Activated CD8-positive, alpha-beta T cell treated with anti-CD3 and anti-CD28 coated beads, Interleukin-2, amount 10 ng/mL, durations not matched to agents 7 days and 5 days (primary cell): Measurements from ENCODE around the gene NMT1. TPM values are rescaled to one million over a fixed set of nuclear protein-coding genes. Genes with fewer than 3 reads are reported as not detected.

Experiments
- ATAC-seq: fragments of 150-1000 bp; cut with Tn5 transposase; one replicate; pipeline ENCODE4 v1.10.0; 2021; ENCODE audit warnings: moderate library complexity
- CTCF ChIA-PET: fragments of 350-600 bp; sonication (Branson Sonifier 250); formaldehyde crosslinking; loops from one replicate; lab custom pipeline; 2021; ENCODE audit warnings: antibody characterized with exemption; lab: Charles Lee
- POLR2A ChIA-PET: fragments of 350-600 bp; sonication (Branson Sonifier 250); formaldehyde crosslinking; loops from one replicate; lab custom pipeline; 2021; ENCODE audit warnings: antibody characterized with exemption; lab: Charles Lee
- DNase-seq: peaks from one replicate; pipeline ENCODE4 v3.0.0-alpha.2; 2020
- H3K27ac Mint-ChIP-seq: one replicate; pipeline ENCODE4 v1.8.0; 2021; ENCODE audit warnings: mild to moderate bottlenecking, mixed read lengths
- H3K27me3 Mint-ChIP-seq: one replicate; pipeline ENCODE4 v1.8.0; 2021; ENCODE audit warnings: low read depth, mixed read lengths
- H3K36me3 Mint-ChIP-seq: one replicate; pipeline ENCODE4 v1.8.0; 2021; ENCODE audit warnings: low read depth, mixed read lengths
- H3K4me1 Mint-ChIP-seq: one replicate; pipeline ENCODE4 v1.8.0; 2021; ENCODE audit warnings: low read depth, mixed read lengths
- H3K4me3 Mint-ChIP-seq: one replicate; pipeline ENCODE4 v1.8.0; 2021; ENCODE audit warnings: mild to moderate bottlenecking, mixed read lengths
- H3K9me3 Mint-ChIP-seq: one replicate; pipeline ENCODE4 v1.8.0; 2022; ENCODE audit warnings: mixed read lengths; ENCODE audit not compliant: insufficient read depth
- total RNA-seq, 2 experiments: library from RNA; stranded (reverse); gene quantifications; one replicate each; pipeline ENCODE4 v1.2.3, GENCODE V29; 2021

NMT1 gene
- total RNA-seq, 2 experiments from 2014 or later: 125 to 143 TPM

GRCh38 chr17:45106582-45106981 lies 45.5 kb downstream of the NMT1 start:
- no peaks in the 10 kb centered on the region for H3K27me3 Mint-ChIP-seq
- no peaks in the 10 kb centered on the region for H3K9me3 Mint-ChIP-seq
- H3K4me1 Mint-ChIP-seq: no peaks in the 10 kb centered on the region
- no peak overlapping the region for H3K4me3 Mint-ChIP-seq
- peaks cover 43% of the 10 kb centered on the region for H3K36me3 Mint-ChIP-seq
- POLR2A ChIA-PET: interaction anchor here (1.4 kb wide), 1 partner anchor 12 kb away, joined by 3 read pairs; no protein-coding TSS in a partner anchor
- ATAC-seq (no peak), DNase-seq (no peak)
- CTCF ChIA-PET: interaction anchor here (1.1 kb wide), 1 partner anchor 29 kb away, joined by 3 read pairs; the partner anchor contains the start of gene ACBD4
- H3K27ac Mint-ChIP-seq: no peak overlapping the region

- Mint-ChIP-seq H3K4me3 (no peak overlapping the region), H3K27me3 (no peaks in the 10 kb centered on the region), H3K36me3 (peaks cover 37% of the 10 kb centered on the region), H3K4me1 (no peaks in the 10 kb centered on the region), H3K27ac (no peak overlapping the region), H3K9me3 (no peaks in the 10 kb centered on the region)
- no peak for DNase-seq
- CTCF ChIA-PET: interaction anchor here (1.3 to 3.2 kb wide), 4 partner anchors 8 to 229 kb away, joined by 3 to 12 read pairs (median 4); partner anchors contain the start of gene ACBD4
- ATAC-seq: no peak
- POLR2A ChIA-PET: no interaction called here
These were observed 46.3 kb downstream of the NMT1 start for GRCh38 chr17:45107293-45108010.

GRCh38 chr17:45108051-45108450 lies 46.9 kb downstream of the NMT1 start:
- CTCF ChIA-PET: interaction anchor here (1.3 to 3.2 kb wide), 5 partner anchors 9 to 230 kb away, joined by 3 to 12 read pairs (median 5); partner anchors contain the start of gene ACBD4
- POLR2A ChIA-PET: interaction anchor here (0.6 kb wide), 1 partner anchor 47 kb away, joined by 3 read pairs; the partner anchor contains the start of gene NMT1
- Mint-ChIP-seq H3K9me3 (no peaks in the 10 kb centered on the region), H3K36me3 (peaks cover 31% of the 10 kb centered on the region), H3K4me1 (no peaks in the 10 kb centered on the region), H3K27me3 (no peaks in the 10 kb centered on the region), H3K4me3 (no peak overlapping the region), H3K27ac (no peak overlapping the region)
- no peak for DNase-seq
- no peak for ATAC-seq

- ChIA-PET POLR2A (interaction anchor here (0.6 to 0.7 kb wide), 2 partner anchors 12 to 48 kb away, joined by 3 read pairs; partner anchors contain the start of gene NMT1), CTCF (interaction anchor here (1.3 to 3.2 kb wide), 5 partner anchors 9 to 230 kb away, joined by 3 to 12 read pairs (median 5); partner anchors contain the start of gene ACBD4)
- ATAC-seq: no peak
- Mint-ChIP-seq H3K9me3 (no peaks in the 10 kb centered on the region), H3K4me3 (no peak overlapping the region), H3K36me3 (peaks cover 26% of the 10 kb centered on the region), H3K27ac (no peak overlapping the region), H3K4me1 (no peaks in the 10 kb centered on the region), H3K27me3 (no peaks in the 10 kb centered on the region)
- no peak for DNase-seq
These were observed 47.7 kb downstream of the NMT1 start for GRCh38 chr17:45108595-45109521.

- no peaks in the 10 kb centered on the region for H3K27me3 Mint-ChIP-seq
- H3K9me3 Mint-ChIP-seq: no peaks in the 10 kb centered on the region
- ATAC-seq (no peak), DNase-seq (no peak)
- H3K4me1 Mint-ChIP-seq: no peaks in the 10 kb centered on the region
- H3K36me3 Mint-ChIP-seq: peaks cover 10% of the 10 kb centered on the region
- POLR2A ChIA-PET: no interaction called here
- CTCF ChIA-PET: interaction anchor here (1.1 kb wide), 1 partner anchor 24 kb away, joined by 4 read pairs; the partner anchor contains the start of gene ACBD4
- no peak overlapping the region for H3K4me3 Mint-ChIP-seq
- no peak overlapping the region for H3K27ac Mint-ChIP-seq
These were observed 49.8 kb downstream of the NMT1 start for GRCh38 chr17:45110676-45111611.

- H3K27ac Mint-ChIP-seq: no peak overlapping the region
- no peak for DNase-seq
- CTCF ChIA-PET: interaction anchor here (1.1 kb wide), 1 partner anchor 23 kb away, joined by 4 read pairs; the partner anchor contains the start of gene ACBD4
- H3K4me3 Mint-ChIP-seq: no peak overlapping the region
- H3K4me1 Mint-ChIP-seq: no peaks in the 10 kb centered on the region
- no peaks in the 10 kb centered on the region for H3K27me3 Mint-ChIP-seq
- ATAC-seq: no peak
- peaks cover 4% of the 10 kb centered on the region for H3K36me3 Mint-ChIP-seq
- H3K9me3 Mint-ChIP-seq: no peaks in the 10 kb centered on the region
- POLR2A ChIA-PET: interaction anchor here (1.2 kb wide), 1 partner anchor 9 kb away, joined by 3 read pairs; no protein-coding TSS in a partner anchor
These were observed 50.7 kb downstream of the NMT1 start for GRCh38 chr17:45111850-45112249.

GRCh38 chr17:45112559-45113423 lies 51.7 kb downstream of the NMT1 start:
- no peak for ATAC-seq
- DNase-seq: no peak
- POLR2A ChIA-PET: interaction anchor here (1.2 kb wide), 1 partner anchor 10 kb away, joined by 3 read pairs; no protein-coding TSS in a partner anchor
- CTCF ChIA-PET: no interaction called here
- Mint-ChIP-seq H3K27ac (no peak overlapping the region), H3K9me3 (no peaks in the 10 kb centered on the region), H3K36me3 (peaks cover 3% of the 10 kb centered on the region), H3K4me1 (no peaks in the 10 kb centered on the region), H3K4me3 (no peak overlapping the region), H3K27me3 (no peaks in the 10 kb centered on the region)

- no peaks in the 10 kb centered on the region for H3K4me1 Mint-ChIP-seq
- ATAC-seq: no peak
These were observed 52.3 kb downstream of the NMT1 start for GRCh38 chr17:45113424-45113754.

GRCh38 chr17:45114117-45114932 lies 53.2 kb downstream of the NMT1 start:
- no peaks in the 10 kb centered on the region for H3K9me3 Mint-ChIP-seq
- no peaks in the 10 kb centered on the region for H3K4me1 Mint-ChIP-seq
- CTCF ChIA-PET: interaction anchor here (0.9 to 1.8 kb wide), 2 partner anchors 15 to 21 kb away, joined by 3 to 5 read pairs; partner anchors contain the start of gene ACBD4
- H3K4me3 Mint-ChIP-seq: no peak overlapping the region
- H3K27ac Mint-ChIP-seq: no peak overlapping the region
- ATAC-seq: no peak
- H3K36me3 Mint-ChIP-seq: peaks cover 2% of the 10 kb centered on the region
- no peaks in the 10 kb centered on the region for H3K27me3 Mint-ChIP-seq
- POLR2A ChIA-PET: no interaction called here
- DNase-seq: no peak

More at GRCh38 chr17:45113424-45113754, 52.3 kb downstream of the NMT1 start:
- Mint-ChIP-seq H3K36me3 (peaks cover 2% of the 10 kb centered on the region), H3K27ac (no peak overlapping the region), H3K9me3 (no peaks in the 10 kb centered on the region), H3K4me3 (no peak overlapping the region), H3K27me3 (no peaks in the 10 kb centered on the region)
- no peak for DNase-seq
- CTCF ChIA-PET: no interaction called here
- POLR2A ChIA-PET: no interaction called here
